ENCODE results near the gene TNIK.

- TF ChIP-seq, protein P1, sequence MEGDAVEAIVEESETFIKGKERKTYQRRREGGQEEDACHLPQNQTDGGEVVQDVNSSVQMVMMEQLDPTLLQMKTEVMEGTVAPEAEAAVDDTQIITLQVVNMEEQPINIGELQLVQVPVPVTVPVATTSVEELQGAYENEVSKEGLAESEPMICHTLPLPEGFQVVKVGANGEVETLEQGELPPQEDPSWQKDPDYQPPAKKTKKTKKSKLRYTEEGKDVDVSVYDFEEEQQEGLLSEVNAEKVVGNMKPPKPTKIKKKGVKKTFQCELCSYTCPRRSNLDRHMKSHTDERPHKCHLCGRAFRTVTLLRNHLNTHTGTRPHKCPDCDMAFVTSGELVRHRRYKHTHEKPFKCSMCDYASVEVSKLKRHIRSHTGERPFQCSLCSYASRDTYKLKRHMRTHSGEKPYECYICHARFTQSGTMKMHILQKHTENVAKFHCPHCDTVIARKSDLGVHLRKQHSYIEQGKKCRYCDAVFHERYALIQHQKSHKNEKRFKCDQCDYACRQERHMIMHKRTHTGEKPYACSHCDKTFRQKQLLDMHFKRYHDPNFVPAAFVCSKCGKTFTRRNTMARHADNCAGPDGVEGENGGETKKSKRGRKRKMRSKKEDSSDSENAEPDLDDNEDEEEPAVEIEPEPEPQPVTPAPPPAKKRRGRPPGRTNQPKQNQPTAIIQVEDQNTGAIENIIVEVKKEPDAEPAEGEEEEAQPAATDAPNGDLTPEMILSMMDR (conservative IDR thresholded peaks at IDR 0.05; ENCODE audit: low read depth, low read length): no peak
- no peak for TF ChIP-seq EZH2 (IDR thresholded peaks at IDR 0.05; ENCODE audit: borderline replicate concordance, low read depth, low read length, poor library complexity, severe bottlenecking)
Observed at GRCh38 chr3:171250444-171250843, 209.8 kb downstream of the TNIK start.

Measured in A673 (cell line).